Spleen (tissue), 7 donors: Measurements from ENCODE around the gene C14orf132.

Experiments
- POLR2AphosphoS5 ChIP-seq, 3 donors: sonication (generic); formaldehyde crosslinking; IDR thresholded peaks; one replicate each; pipeline ENCODE4 v1.5.1; 2017; ENCODE audit warnings: antibody characterized with exemption in 3 of 3
- TF ChIP-seq, protein P1 (sequence below), 11 experiments: fragments of 200-600 bp in 7 of 11; fragments of 450-650 bp in 4 of 11; sonication (generic) in 4 of 11; IDR thresholded peaks in 8 of 11; conservative IDR thresholded peaks in 3 of 11; 1 replicate in 7 of 11; 2 replicates in 4 of 11; pipeline versions ENCODE4 v1.4.0 to v1.8.0; 2016 to 2021; ENCODE audit warnings: antibody characterized with exemption in 11 of 11, inconsistent platforms in 4 of 11, mild to moderate bottlenecking in 1 of 11
- donor health status: DM: no; HTN: no; CAD: no; lungs with moderate emphysema.
- donor health status: DM: no; HTN: no; CAD: no.
- donor health status: DM: no; HTN: no; CAD: no.

- TF ChIP-seq, protein P1, sequence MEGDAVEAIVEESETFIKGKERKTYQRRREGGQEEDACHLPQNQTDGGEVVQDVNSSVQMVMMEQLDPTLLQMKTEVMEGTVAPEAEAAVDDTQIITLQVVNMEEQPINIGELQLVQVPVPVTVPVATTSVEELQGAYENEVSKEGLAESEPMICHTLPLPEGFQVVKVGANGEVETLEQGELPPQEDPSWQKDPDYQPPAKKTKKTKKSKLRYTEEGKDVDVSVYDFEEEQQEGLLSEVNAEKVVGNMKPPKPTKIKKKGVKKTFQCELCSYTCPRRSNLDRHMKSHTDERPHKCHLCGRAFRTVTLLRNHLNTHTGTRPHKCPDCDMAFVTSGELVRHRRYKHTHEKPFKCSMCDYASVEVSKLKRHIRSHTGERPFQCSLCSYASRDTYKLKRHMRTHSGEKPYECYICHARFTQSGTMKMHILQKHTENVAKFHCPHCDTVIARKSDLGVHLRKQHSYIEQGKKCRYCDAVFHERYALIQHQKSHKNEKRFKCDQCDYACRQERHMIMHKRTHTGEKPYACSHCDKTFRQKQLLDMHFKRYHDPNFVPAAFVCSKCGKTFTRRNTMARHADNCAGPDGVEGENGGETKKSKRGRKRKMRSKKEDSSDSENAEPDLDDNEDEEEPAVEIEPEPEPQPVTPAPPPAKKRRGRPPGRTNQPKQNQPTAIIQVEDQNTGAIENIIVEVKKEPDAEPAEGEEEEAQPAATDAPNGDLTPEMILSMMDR (IDR thresholded peaks at IDR 0.05 in 8 of 11, conservative IDR thresholded peaks at IDR 0.05 in 3 of 11) = no peak
- no peak for TF ChIP-seq POLR2AphosphoS5 (IDR thresholded peaks at IDR 0.05)
These were observed 27.6 kb upstream of the C14orf132 start for GRCh38 chr14:96011607-96012006.
